Kidney epithelial cell (primary cell): Measurements from ENCODE around the gene BAIAP2L2. TPM values are rescaled to one million over a fixed set of nuclear protein-coding genes. Genes with fewer than 3 reads are reported as not detected.
A peak's percentile ranks its signal among the peaks of the same experiment; 100 is the strongest.

ENCODE experiments used
- DNase-seq: peaks from one replicate; pipeline ENCODE4 v3.0.0-alpha.2; 2010; ENCODE audit warnings: low read depth
- H3K27me3 ChIP-seq: 2 replicates; pipeline ENCODE4 v1.6.0; 2011; ENCODE audit warnings: low read length; ENCODE audit not compliant: control insufficient read depth, insufficient read depth
- H3K36me3 ChIP-seq: 2 replicates; pipeline ENCODE4 v1.5.1; 2011; ENCODE audit warnings: low read length; ENCODE audit not compliant: control insufficient read depth, insufficient read depth
- H3K4me3 ChIP-seq: 2 replicates; pipeline ENCODE4 v1.5.1; 2011; ENCODE audit warnings: low read depth, mild to moderate bottlenecking, control low read depth, low read length
- total RNA-seq: library from RNA; depleted of rRNA; stranded (reverse); fragments of >200 nt; gene quantifications from 2 replicates; pipeline ENCODE4 v1.2.3, GENCODE V29; 2015
- TF ChIP-seq, protein P1 (sequence below): IDR thresholded peaks from 2 replicates; pipeline ENCODE4 v1.5.1; 2011; ENCODE audit warnings: mild to moderate bottlenecking, moderate library complexity, low read length, control low read depth, inconsistent platforms; ENCODE audit not compliant: insufficient read depth, poor library complexity, severe bottlenecking

The BAIAP2L2 gene
- total RNA-seq, 1 donor from 2014 or later: 4.1 TPM

GRCh38 chr22:38077595-38077994, 32.9 kb downstream of the BAIAP2L2 start:
- H3K27me3 ChIP-seq: peaks cover 23% of the 10 kb centered on the region
- TF ChIP-seq, protein P1, sequence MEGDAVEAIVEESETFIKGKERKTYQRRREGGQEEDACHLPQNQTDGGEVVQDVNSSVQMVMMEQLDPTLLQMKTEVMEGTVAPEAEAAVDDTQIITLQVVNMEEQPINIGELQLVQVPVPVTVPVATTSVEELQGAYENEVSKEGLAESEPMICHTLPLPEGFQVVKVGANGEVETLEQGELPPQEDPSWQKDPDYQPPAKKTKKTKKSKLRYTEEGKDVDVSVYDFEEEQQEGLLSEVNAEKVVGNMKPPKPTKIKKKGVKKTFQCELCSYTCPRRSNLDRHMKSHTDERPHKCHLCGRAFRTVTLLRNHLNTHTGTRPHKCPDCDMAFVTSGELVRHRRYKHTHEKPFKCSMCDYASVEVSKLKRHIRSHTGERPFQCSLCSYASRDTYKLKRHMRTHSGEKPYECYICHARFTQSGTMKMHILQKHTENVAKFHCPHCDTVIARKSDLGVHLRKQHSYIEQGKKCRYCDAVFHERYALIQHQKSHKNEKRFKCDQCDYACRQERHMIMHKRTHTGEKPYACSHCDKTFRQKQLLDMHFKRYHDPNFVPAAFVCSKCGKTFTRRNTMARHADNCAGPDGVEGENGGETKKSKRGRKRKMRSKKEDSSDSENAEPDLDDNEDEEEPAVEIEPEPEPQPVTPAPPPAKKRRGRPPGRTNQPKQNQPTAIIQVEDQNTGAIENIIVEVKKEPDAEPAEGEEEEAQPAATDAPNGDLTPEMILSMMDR: no peak
- no peak for DNase-seq
- H3K4me3 ChIP-seq: no peak overlapping the region
- peaks cover 2% of the 10 kb centered on the region for H3K36me3 ChIP-seq

- H3K27me3 ChIP-seq: peaks cover 18% of the 10 kb centered on the region
- H3K4me3 ChIP-seq: no peak overlapping the region
- DNase-seq: no peak
- peaks cover 2% of the 10 kb centered on the region for H3K36me3 ChIP-seq
- TF ChIP-seq, protein P1: no peak
Measured at GRCh38 chr22:38077096-38077495, 33.4 kb downstream of the BAIAP2L2 start.

- no peak overlapping the region for H3K4me3 ChIP-seq
- H3K36me3 ChIP-seq: peaks cover 2% of the 10 kb centered on the region
- H3K27me3 ChIP-seq: peaks cover 8% of the 10 kb centered on the region
- no peak for DNase-seq
- TF ChIP-seq, protein P1: no peak
Measured at GRCh38 chr22:38075961-38076360, 34.5 kb downstream of the BAIAP2L2 start.

DNA sequence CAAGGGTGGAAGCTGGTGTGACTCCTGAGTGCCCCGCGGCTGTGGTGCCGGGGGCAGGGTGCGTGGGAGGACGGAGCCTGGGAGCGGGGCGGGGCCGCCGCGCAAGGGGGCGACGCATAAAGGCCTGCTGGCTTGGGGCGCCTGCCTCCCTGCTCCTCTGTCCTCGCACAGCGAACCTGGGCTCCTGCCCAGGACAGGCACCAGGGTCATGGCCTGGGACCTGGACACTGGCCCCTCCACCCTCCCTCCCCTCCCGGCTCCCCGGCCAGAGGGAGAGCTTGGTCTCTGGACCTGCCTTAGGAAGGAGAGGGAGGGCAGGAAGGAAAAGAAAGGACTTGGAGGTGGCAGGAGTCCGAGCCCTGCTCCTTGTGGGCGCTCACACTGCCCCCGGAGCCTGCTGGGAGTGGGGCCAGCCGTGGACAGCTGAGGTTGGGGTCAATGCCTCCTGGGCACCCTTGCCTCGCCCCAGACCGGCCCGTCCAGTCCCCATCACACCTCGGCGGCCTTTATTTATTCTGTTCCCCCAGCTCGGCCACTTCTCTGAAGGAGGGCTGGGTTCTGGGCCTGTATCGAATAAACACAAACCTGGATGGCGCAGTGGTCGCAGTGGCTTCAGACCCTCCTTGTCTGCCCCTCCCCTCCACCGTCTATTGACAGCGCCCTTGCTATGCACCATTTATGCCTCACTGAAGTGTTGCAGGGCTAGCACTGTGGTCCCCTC, 35.2 kb downstream of the BAIAP2L2 start:
- Histone ChIP-seq H3K27me3 (peaks cover 1% of the 10 kb centered on the region), H3K36me3 (peaks cover 2% of the 10 kb centered on the region), H3K4me3 (no peak overlapping the region)
- DNase-seq: no peak
- TF ChIP-seq, protein P1: no peak

GRCh38 chr22:38074181-38075104, 36.0 kb downstream of the BAIAP2L2 start:
- no peak for DNase-seq
- TF ChIP-seq, protein P1: peak; percentile 57
- H3K4me3 ChIP-seq: no peak overlapping the region
- no peaks in the 10 kb centered on the region for H3K27me3 ChIP-seq
- peaks cover 4% of the 10 kb centered on the region for H3K36me3 ChIP-seq
